Measurements from ENCODE around the gene TRAF2.
"Not testable (repeated sequence)": the region's sequence is repeated elsewhere in the genome, so short reads cannot be mapped to it uniquely, and the experiment has no call there.

TRAF2 gene

GRCh38 chr9:136857581-136858412, 28.5 kb upstream of the TRAF2 start:
- no peak for DNase-seq (ENCODE audit: low read depth)

- DNase-seq (ENCODE audit: low read depth): no peak
Observed at GRCh38 chr9:136858452-136858843, 27.9 kb upstream of the TRAF2 start.

GRCh38 chr9:136858844-136859757, 27.2 kb upstream of the TRAF2 start:
- DNase-seq (ENCODE audit: low read depth): no peak

GRCh38 chr9:136860529-136860928, 25.8 kb upstream of the TRAF2 start:
- DNase-seq (ENCODE audit: low read depth): no peak

- DNase-seq (ENCODE audit: low read depth): no peak
Observed at GRCh38 chr9:136860933-136861873, 25.1 kb upstream of the TRAF2 start.

GRCh38 chr9:136861874-136862457, 24.4 kb upstream of the TRAF2 start:
- DNase-seq (ENCODE audit: low read depth): no peak

- DNase-seq (ENCODE audit: low read depth): no peak
Observed at GRCh38 chr9:136862849-136863622, 23.3 kb upstream of the TRAF2 start.

- no peak for DNase-seq (ENCODE audit: low read depth)
Observed at GRCh38 chr9:136863623-136864273, 22.6 kb upstream of the TRAF2 start.

GRCh38 chr9:136865041-136865767, 21.1 kb upstream of the TRAF2 start:
- DNase-seq (ENCODE audit: low read depth): no peak

GRCh38 chr9:136865768-136866103, 20.6 kb upstream of the TRAF2 start:
- no peak for DNase-seq (ENCODE audit: low read depth)

GRCh38 chr9:136866898-136867421, 19.4 kb upstream of the TRAF2 start:
- not testable (repeated sequence) for DNase-seq (ENCODE audit: low read depth)

- no peak for DNase-seq (ENCODE audit: low read depth)
Observed at GRCh38 chr9:136867480-136867879, 18.8 kb upstream of the TRAF2 start.

- no peak for DNase-seq (ENCODE audit: low read depth)
Observed at GRCh38 chr9:136867917-136868316, 18.4 kb upstream of the TRAF2 start.

- no peak for DNase-seq (ENCODE audit: low read depth)
Observed at GRCh38 chr9:136868644-136869043, 17.7 kb upstream of the TRAF2 start.

GRCh38 chr9:136869611-136870010, 16.7 kb upstream of the TRAF2 start:
- not testable (repeated sequence) for DNase-seq (ENCODE audit: low read depth)

GRCh38 chr9:136875155-136875554, 11.2 kb upstream of the TRAF2 start:
- no peak for DNase-seq (ENCODE audit: low read depth)

- no peak for DNase-seq (ENCODE audit: low read depth)
Observed at GRCh38 chr9:136876476-136876875, 9.8 kb upstream of the TRAF2 start.

GRCh38 chr9:136880651-136881050, 5.7 kb upstream of the TRAF2 start:
- DNase-seq (ENCODE audit: low read depth): no peak

- no peak for DNase-seq (ENCODE audit: low read depth)
Observed at GRCh38 chr9:136881691-136882108, 4.6 kb upstream of the TRAF2 start.
